Ishikawa (cell line): ENCODE results near the gene SOWAHC.

ENCODE experiments used
- CEBPB ChIP-seq: IDR thresholded peaks from 2 replicates; pipeline ENCODE4 v1.6.1; 2012
- EGR1 ChIP-seq: IDR thresholded peaks from 2 replicates; pipeline ENCODE4 v1.6.1; 2012
- EP300 ChIP-seq: IDR thresholded peaks from 2 replicates; pipeline ENCODE4 v1.6.1; 2012; ENCODE audit warnings: borderline replicate concordance
- FOXM1 ChIP-seq: IDR thresholded peaks from 2 replicates; pipeline ENCODE4 v1.6.1; 2012; ENCODE audit warnings: low read depth, borderline replicate concordance
- RAD21 ChIP-seq: IDR thresholded peaks from 2 replicates; pipeline ENCODE4 v1.6.1; 2012; ENCODE audit warnings: low read depth
- TAF1 ChIP-seq: IDR thresholded peaks from 2 replicates; pipeline ENCODE4 v1.6.1; 2012; ENCODE audit warnings: low read depth, mild to moderate bottlenecking
- TEAD4 ChIP-seq: IDR thresholded peaks from 2 replicates; pipeline ENCODE4 v1.6.1; 2012
- YY1 ChIP-seq: IDR thresholded peaks from 2 replicates; pipeline ENCODE4 v1.6.1; 2012; ENCODE audit warnings: low read depth
- ZBTB7A ChIP-seq: IDR thresholded peaks from 2 replicates; pipeline ENCODE4 v1.6.1; 2012; ENCODE audit warnings: low read depth
- TF ChIP-seq, protein P1 (sequence below): IDR thresholded peaks from 2 replicates; pipeline ENCODE4 v1.6.1; 2012
- TF ChIP-seq, protein P2 (sequence below): IDR thresholded peaks from 2 replicates; pipeline ENCODE4 v1.6.1; 2012

DNA sequence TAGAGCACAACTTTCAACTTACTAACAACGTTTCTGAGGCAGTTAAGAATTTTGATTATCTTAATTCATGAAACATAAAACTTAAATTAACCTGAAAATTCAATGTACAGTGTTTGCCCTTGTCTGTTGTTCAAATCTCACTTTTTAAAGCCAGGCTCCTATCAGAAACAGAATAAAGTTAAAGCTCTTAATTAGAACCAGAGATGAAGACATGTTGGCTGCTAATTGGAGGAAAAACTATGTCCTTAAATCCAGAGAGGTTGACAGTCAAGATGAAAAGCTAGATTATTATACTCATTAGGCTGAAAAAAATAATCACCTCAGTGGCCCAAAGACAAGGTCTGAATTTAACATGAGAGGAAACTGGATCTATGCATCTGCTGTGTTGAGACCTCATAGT, 52.3 kb downstream of the SOWAHC start:
- TF ChIP-seq YY1 (no peak), ZBTB7A (no peak), EP300 (no peak), TAF1 (no peak), RAD21 (no peak), CEBPB (no peak), EGR1 (no peak), TEAD4 (no peak), FOXM1 (no peak)
- TF ChIP-seq, protein P1, sequence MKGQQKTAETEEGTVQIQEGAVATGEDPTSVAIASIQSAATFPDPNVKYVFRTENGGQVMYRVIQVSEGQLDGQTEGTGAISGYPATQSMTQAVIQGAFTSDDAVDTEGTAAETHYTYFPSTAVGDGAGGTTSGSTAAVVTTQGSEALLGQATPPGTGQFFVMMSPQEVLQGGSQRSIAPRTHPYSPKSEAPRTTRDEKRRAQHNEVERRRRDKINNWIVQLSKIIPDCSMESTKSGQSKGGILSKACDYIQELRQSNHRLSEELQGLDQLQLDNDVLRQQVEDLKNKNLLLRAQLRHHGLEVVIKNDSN = no peak
- TF ChIP-seq, protein P2, sequence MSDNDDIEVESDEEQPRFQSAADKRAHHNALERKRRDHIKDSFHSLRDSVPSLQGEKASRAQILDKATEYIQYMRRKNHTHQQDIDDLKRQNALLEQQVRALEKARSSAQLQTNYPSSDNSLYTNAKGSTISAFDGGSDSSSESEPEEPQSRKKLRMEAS = no peak
